AG04449 (cell line): ENCODE results near the gene PRR11.
"Not testable (repeated sequence)": the region's sequence is repeated elsewhere in the genome, so short reads cannot be mapped to it uniquely, and the experiment has no call there.

Experiments used
- CTCF ChIA-PET: fragments of 350-600 bp; formaldehyde crosslinking; extraction: SDS; loops from one replicate; lab custom pipeline; 2021; ENCODE audit warnings: antibody characterized with exemption; lab: Yijun Ruan, JAX
- POLR2A ChIA-PET: fragments of 400-600, 350-600 bp; formaldehyde crosslinking; extraction: SDS; loops from one replicate; lab custom pipeline; 2020; ENCODE audit warnings: antibody characterized with exemption, inconsistent platforms; lab: Yijun Ruan, JAX
- DNase-seq: peaks from one replicate; pipeline ENCODE4 v3.0.0-alpha.2; 2010; ENCODE audit warnings: low read depth, low spot score
- H3K4me3 ChIP-seq: 2 replicates; pipeline ENCODE4 v1.5.1; 2011; ENCODE audit warnings: low read depth, mild to moderate bottlenecking, control low read depth, low read length
- CTCF ChIP-seq: IDR thresholded peaks from one replicate; pipeline ENCODE4 v1.5.1; 2011; ENCODE audit warnings: mild to moderate bottlenecking, moderate library complexity, low read length, control low read depth, inconsistent platforms; ENCODE audit not compliant: insufficient read depth; ENCODE audit errors: missing control alignments

Gene PRR11

GRCh38 chr17:59129814-59130213 is 25.7 kb upstream of the PRR11 start:
- ChIA-PET POLR2A (no interaction called here), CTCF (no interaction called here)
- H3K4me3 ChIP-seq: no peak overlapping the region
- TF ChIP-seq CTCF: no peak
- no peak for DNase-seq

- ChIA-PET CTCF (no interaction called here), POLR2A (no interaction called here)
- H3K4me3 ChIP-seq: no peak overlapping the region
- TF ChIP-seq CTCF: no peak
- no peak for DNase-seq
Measured at GRCh38 chr17:59131131-59131530, 24.4 kb upstream of the PRR11 start.

- POLR2A ChIA-PET, DNase-seq, H3K4me3 ChIP-seq, CTCF ChIA-PET: not testable (repeated sequence)
Measured at GRCh38 chr17:59138339-59138738, 17.2 kb upstream of the PRR11 start.

GRCh38 chr17:59139939-59140338 is 15.6 kb upstream of the PRR11 start:
- ChIA-PET CTCF (no interaction called here), POLR2A (no interaction called here)
- DNase-seq: no peak
- no peak for TF ChIP-seq CTCF
- no peak overlapping the region for H3K4me3 ChIP-seq

GRCh38 chr17:59141860-59142259 is 13.7 kb upstream of the PRR11 start:
- no peak for TF ChIP-seq CTCF
- DNase-seq: no peak
- ChIA-PET POLR2A (no interaction called here), CTCF (no interaction called here)
- H3K4me3 ChIP-seq: no peak overlapping the region

- TF ChIP-seq CTCF: no peak
- ChIA-PET POLR2A (interaction anchor here (1.5 kb wide), 1 partner anchor 9 kb away, joined by 5 read pairs; the partner anchor contains the start of genes PRR11 and SKA2), CTCF (interaction anchor here (1.2 to 2.5 kb wide), 2 partner anchors 14 to 21 kb away, joined by 3 to 9 read pairs; no protein-coding TSS in a partner anchor)
- H3K4me3 ChIP-seq: no peak overlapping the region
- DNase-seq: no peak
Measured at GRCh38 chr17:59145571-59146096, 9.9 kb upstream of the PRR11 start.

GRCh38 chr17:59149051-59149450 is 6.5 kb upstream of the PRR11 start:
- TF ChIP-seq CTCF: no peak
- ChIA-PET POLR2A (no interaction called here), CTCF (no interaction called here)
- H3K4me3 ChIP-seq: no peak overlapping the region
- DNase-seq: no peak
